ENCODE data around the gene TTLL11.
A peak's percentile ranks its signal among the peaks of the same experiment; 100 is the strongest.

The TTLL11 gene

GRCh38 chr9:121860744-121861143 lies 232.4 kb downstream of the TTLL11 start:
- peak; percentile 89 for DNase-seq (ENCODE audit: low read depth)
- no peak overlapping the region for H3K4me3 ChIP-seq (ENCODE audit: control insufficient read depth, low read depth, low read length)
- no peak for TF ChIP-seq CTCF (conservative IDR thresholded peaks at IDR 0.05; ENCODE audit: control insufficient read depth, insufficient read depth, low read depth, low read length)

- no peak for DNase-seq (ENCODE audit: low read depth)
- no peak overlapping the region for H3K4me3 ChIP-seq (ENCODE audit: control insufficient read depth, low read depth, low read length)
- TF ChIP-seq CTCF (conservative IDR thresholded peaks at IDR 0.05; ENCODE audit: control insufficient read depth, insufficient read depth, low read depth, low read length), result no peak
Measured at GRCh38 chr9:121860213-121860612, 232.9 kb downstream of the TTLL11 start.

- no peak for TF ChIP-seq CTCF (conservative IDR thresholded peaks at IDR 0.05; ENCODE audit: control insufficient read depth, insufficient read depth, low read depth, low read length)
Measured at GRCh38 chr9:121859646-121860045, 233.5 kb downstream of the TTLL11 start.

GRCh38 chr9:121858788-121859187 lies 234.3 kb downstream of the TTLL11 start:
- DNase-seq (ENCODE audit: low read depth), result no peak
- TF ChIP-seq CTCF (conservative IDR thresholded peaks at IDR 0.05; ENCODE audit: control insufficient read depth, insufficient read depth, low read depth, low read length), result no peak
- H3K4me3 ChIP-seq (ENCODE audit: control insufficient read depth, low read depth, low read length), result no peak overlapping the region

More at GRCh38 chr9:121859646-121860045, 233.5 kb downstream of the TTLL11 start:
- H3K4me3 ChIP-seq (ENCODE audit: control insufficient read depth, low read depth, low read length), result no peak overlapping the region
- no peak for DNase-seq (ENCODE audit: low read depth)

GRCh38 chr9:121857928-121858327 lies 235.2 kb downstream of the TTLL11 start:
- no peak for TF ChIP-seq CTCF (conservative IDR thresholded peaks at IDR 0.05; ENCODE audit: control insufficient read depth, insufficient read depth, low read depth, low read length)
- no peak overlapping the region for H3K4me3 ChIP-seq (ENCODE audit: control insufficient read depth, low read depth, low read length)
- DNase-seq (ENCODE audit: low read depth), result no peak

GRCh38 chr9:121855476-121855875 lies 237.6 kb downstream of the TTLL11 start:
- DNase-seq (ENCODE audit: low read depth), result no peak
- TF ChIP-seq CTCF (conservative IDR thresholded peaks at IDR 0.05; ENCODE audit: control insufficient read depth, insufficient read depth, low read depth, low read length), result no peak
- no peak overlapping the region for H3K4me3 ChIP-seq (ENCODE audit: control insufficient read depth, low read depth, low read length)

All from fibroblast of mammary gland (primary cell).